Measurements from ENCODE around the gene CRNN. TPM values are rescaled to one million over a fixed set of nuclear protein-coding genes. Genes with fewer than 3 reads are reported as not detected.

CRNN gene
- total RNA-seq, 2 donors from 2014 or later: 0.62 TPM; not detected in 1

GRCh38 chr1:152436593-152437496 is 22.8 kb upstream of the CRNN start:
- TF ChIP-seq POLR2A (IDR thresholded peaks at IDR 0.05) (no peak), POLR2AphosphoS5 (IDR thresholded peaks at IDR 0.05) (no peak), CTCF (IDR thresholded peaks at IDR 0.05) (no peak)
- Histone ChIP-seq H3K9me3 (no peaks in the 10 kb centered on the region), H3K4me1 (replicated peaks) (no peaks in the 10 kb centered on the region), H3K4me3 (no peak overlapping the region), H3K27ac (no peak overlapping the region), H3K36me3 (no peaks in the 10 kb centered on the region), H3K27me3 (replicated peaks; ENCODE audit: insufficient read depth) (no peaks in the 10 kb centered on the region)
- DNase-seq (ENCODE audit: low spot score): no peak
- WGBS: 82% methylated on average over 2 of the region's 2 CpGs
- intact Hi-C loops (cut with DNase I): no loop called here

GRCh38 chr1:152427458-152427857 is 13.4 kb upstream of the CRNN start:
- 39% methylated on average over 3 of the region's 3 CpGs for WGBS
- intact Hi-C loops (cut with DNase I): no loop called here
- Histone ChIP-seq H3K36me3 (no peaks in the 10 kb centered on the region), H3K9me3 (no peaks in the 10 kb centered on the region), H3K4me1 (replicated peaks) (no peaks in the 10 kb centered on the region), H3K4me3 (no peak overlapping the region), H3K27ac (no peak overlapping the region), H3K27me3 (replicated peaks; ENCODE audit: insufficient read depth) (no peaks in the 10 kb centered on the region)
- TF ChIP-seq POLR2AphosphoS5 (IDR thresholded peaks at IDR 0.05): no peak
- no peak for TF ChIP-seq CTCF (IDR thresholded peaks at IDR 0.05)
- no peak for TF ChIP-seq POLR2A (IDR thresholded peaks at IDR 0.05)
- DNase-seq (ENCODE audit: low spot score): no peak

- no peak for DNase-seq (ENCODE audit: low spot score)
- H3K9me3 ChIP-seq: no peaks in the 10 kb centered on the region
- no peak overlapping the region for H3K27ac ChIP-seq
- intact Hi-C loops (cut with DNase I): no loop called here
- TF ChIP-seq POLR2A (IDR thresholded peaks at IDR 0.05): no peak
- no peak for TF ChIP-seq POLR2AphosphoS5 (IDR thresholded peaks at IDR 0.05)
- no peak for TF ChIP-seq CTCF (IDR thresholded peaks at IDR 0.05)
- H3K36me3 ChIP-seq: no peaks in the 10 kb centered on the region
- H3K27me3 ChIP-seq (replicated peaks; ENCODE audit: insufficient read depth): no peaks in the 10 kb centered on the region
- H3K4me3 ChIP-seq: no peak overlapping the region
- H3K4me1 ChIP-seq (replicated peaks): no peaks in the 10 kb centered on the region
Measured at GRCh38 chr1:152426731-152427130, 12.7 kb upstream of the CRNN start.

- intact Hi-C loops (cut with DNase I): no loop called here
- H3K4me1 ChIP-seq (replicated peaks): no peaks in the 10 kb centered on the region
- no peak for TF ChIP-seq POLR2AphosphoS5 (IDR thresholded peaks at IDR 0.05)
- no peak for TF ChIP-seq POLR2A (IDR thresholded peaks at IDR 0.05)
- no peak for TF ChIP-seq CTCF (IDR thresholded peaks at IDR 0.05)
- no peak overlapping the region for H3K27ac ChIP-seq
- H3K27me3 ChIP-seq (replicated peaks; ENCODE audit: insufficient read depth): no peaks in the 10 kb centered on the region
- no peaks in the 10 kb centered on the region for H3K36me3 ChIP-seq
- no peak overlapping the region for H3K4me3 ChIP-seq
- WGBS: 38% methylated on average over 1 of the region's 1 CpG
- no peaks in the 10 kb centered on the region for H3K9me3 ChIP-seq
- DNase-seq (ENCODE audit: low spot score): no peak
Measured at GRCh38 chr1:152419917-152420316, 5.9 kb upstream of the CRNN start.

Measured in prostate gland (tissue), 2 donors.